CD4-positive, CD25-positive, alpha-beta regulatory T cell (primary cell): ENCODE results near the gene VSTM2B. TPM values are rescaled to one million over a fixed set of nuclear protein-coding genes. Genes with fewer than 3 reads are reported as not detected.
"Not testable (repeated sequence)": the region's sequence is repeated elsewhere in the genome, so short reads cannot be mapped to it uniquely, and the experiment has no call there.

Experiments used
- ATAC-seq, 2 donors: fragments of 150-1000 bp; cut with Tn5 transposase; one replicate each; pipeline ENCODE4 v1.10.0; 2021; ENCODE audit warnings: low read depth in 2 of 2, moderate number of reproducible peaks in 2 of 2, moderate library complexity in 1 of 2
- DNase-seq, 3 donors: peaks; one replicate each; pipeline versions ENCODE4 v3.0.0 to v3.0.0-alpha.2; 2012 to 2022; ENCODE audit warnings: mixed read lengths in 1 of 3
- H3K27ac ChIP-seq: one replicate; pipeline ENCODE4 v1.7.0; 2013; ENCODE audit warnings: mild to moderate bottlenecking, low read length; ENCODE audit not compliant: insufficient read depth, poor library complexity, severe bottlenecking
- H3K27me3 ChIP-seq: one replicate; pipeline ENCODE4 v1.7.0; 2013; ENCODE audit warnings: low read length; ENCODE audit not compliant: control insufficient read depth, insufficient read depth
- H3K36me3 ChIP-seq: one replicate; pipeline ENCODE4 v1.7.0; 2013; ENCODE audit warnings: mild to moderate bottlenecking, low read length, moderate library complexity; ENCODE audit not compliant: control insufficient read depth, insufficient read depth
- H3K4me1 ChIP-seq: 2 replicates; pipeline ENCODE4 v1.7.0; 2013; ENCODE audit warnings: mild to moderate bottlenecking, low read length; ENCODE audit not compliant: insufficient read depth, control insufficient read depth, poor library complexity, severe bottlenecking
- H3K4me3 ChIP-seq: one replicate; pipeline ENCODE4 v1.7.0; 2013; ENCODE audit warnings: low read depth, mild to moderate bottlenecking, low read length, moderate library complexity
- H3K9me3 ChIP-seq, 2 experiments: 1 replicate in 1 of 2; 2 replicates in 1 of 2; pipeline ENCODE4 v1.7.0; 2013; ENCODE audit warnings: low read length in 2 of 2, mild to moderate bottlenecking in 1 of 2, moderate library complexity in 1 of 2; ENCODE audit not compliant: control insufficient read depth in 2 of 2
- H3K27ac Mint-ChIP-seq, 3 donors: one replicate each; pipeline ENCODE4 v1.8.0; 2020 to 2022; ENCODE audit warnings: mild to moderate bottlenecking in 3 of 3, mixed read lengths in 3 of 3, moderate library complexity in 2 of 3
- H3K27me3 Mint-ChIP-seq: one replicate; pipeline ENCODE4 v1.8.0; 2022; ENCODE audit warnings: mild to moderate bottlenecking, mixed read lengths
- H3K36me3 Mint-ChIP-seq: one replicate; pipeline ENCODE4 v1.8.0; 2020; ENCODE audit warnings: mixed read lengths
- H3K4me1 Mint-ChIP-seq, 4 donors: one replicate each; pipeline ENCODE4 v1.8.0; 2020 to 2022; ENCODE audit warnings: mixed read lengths in 4 of 4, mild to moderate bottlenecking in 1 of 4
- H3K4me3 Mint-ChIP-seq, 4 donors: one replicate each; pipeline ENCODE4 v1.8.0; 2020 to 2022; ENCODE audit warnings: mild to moderate bottlenecking in 4 of 4, mixed read lengths in 4 of 4, moderate library complexity in 3 of 4
- H3K9me3 Mint-ChIP-seq, 7 donors: one replicate each; pipeline ENCODE4 v1.8.0; 2020 to 2022; ENCODE audit warnings: mixed read lengths in 7 of 7, mild to moderate bottlenecking in 3 of 7, moderate library complexity in 2 of 7
- polyA plus RNA-seq, 4 donors: library from polyadenylated mRNA; unstranded; fragments of 300-500 nt; fragmentation: Illumina TruSeq; gene quantifications; one replicate each; pipeline ENCODE4 v1.2.3, GENCODE V29; 2021
- total RNA-seq: library from RNA; stranded (reverse); gene quantifications from one replicate; pipeline ENCODE4 v1.2.3, GENCODE V29; 2022

Gene VSTM2B
- total and polyA plus RNA-seq, 5 donors from 2014 or later, result not detected

DNA sequence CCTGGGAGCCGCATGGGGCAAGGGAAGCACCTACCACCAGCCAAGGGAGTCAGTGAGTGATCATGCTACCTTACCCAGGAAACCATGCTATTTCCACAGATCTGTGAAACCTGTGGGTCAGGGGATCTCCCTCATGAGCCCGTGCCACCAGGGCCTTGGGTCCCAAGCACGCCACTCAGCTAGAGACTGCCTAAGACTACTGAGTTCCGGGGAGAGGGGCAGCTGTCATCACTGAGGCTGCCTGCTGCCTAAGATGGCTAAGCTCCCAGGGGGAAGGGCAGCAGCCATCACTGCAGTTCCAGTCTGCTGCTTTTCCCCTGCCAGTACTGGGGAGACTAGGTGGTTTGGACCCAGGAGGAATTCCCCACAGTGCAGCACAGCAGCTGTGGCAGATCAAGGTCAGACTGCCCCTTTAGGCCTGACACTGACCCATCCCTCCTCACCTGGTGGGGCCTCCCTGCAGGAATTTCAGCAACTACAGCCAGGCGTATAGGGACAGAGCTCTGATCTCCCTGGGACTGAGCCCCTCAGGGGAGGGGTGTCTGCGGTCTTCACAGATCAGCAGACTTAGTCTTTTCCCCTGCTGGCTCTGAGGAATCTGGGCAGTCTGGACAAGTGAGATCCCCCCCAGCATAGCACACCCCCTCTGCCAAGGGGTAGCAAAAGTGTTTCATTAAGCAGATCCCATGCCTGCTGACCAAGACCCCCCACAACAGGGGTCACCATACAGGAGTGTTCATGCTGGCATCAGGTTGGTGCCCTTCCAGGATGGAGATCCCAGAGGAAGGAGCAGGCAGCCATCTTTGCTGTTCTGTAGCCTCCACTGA, 26.9 kb downstream of the VSTM2B start:
- peaks cover 6 to 8% of the 10 kb centered on the region in 2 experiments for H3K9me3 ChIP-seq
- no peaks in the 10 kb centered on the region for H3K27me3 ChIP-seq
- DNase-seq, result no peak
- H3K4me1 ChIP-seq, result no peaks in the 10 kb centered on the region
- peaks cover 4% of the 10 kb centered on the region for H3K36me3 Mint-ChIP-seq
- peaks cover 30% of the 10 kb centered on the region for H3K27me3 Mint-ChIP-seq
- no peaks in the 10 kb centered on the region for H3K4me1 Mint-ChIP-seq
- H3K9me3 Mint-ChIP-seq, result peaks cover 0 to 35% (median 10%) of the 10 kb centered on the region in 7 donors
- H3K36me3 ChIP-seq, result no peaks in the 10 kb centered on the region
- no peak overlapping the region for H3K27ac ChIP-seq
- no peak overlapping the region for H3K4me3 Mint-ChIP-seq
- H3K4me3 ChIP-seq, result no peak overlapping the region
- no peak for ATAC-seq
- peak overlapping the region in 1 of 3 donors; percentile 65 for H3K27ac Mint-ChIP-seq

DNA sequence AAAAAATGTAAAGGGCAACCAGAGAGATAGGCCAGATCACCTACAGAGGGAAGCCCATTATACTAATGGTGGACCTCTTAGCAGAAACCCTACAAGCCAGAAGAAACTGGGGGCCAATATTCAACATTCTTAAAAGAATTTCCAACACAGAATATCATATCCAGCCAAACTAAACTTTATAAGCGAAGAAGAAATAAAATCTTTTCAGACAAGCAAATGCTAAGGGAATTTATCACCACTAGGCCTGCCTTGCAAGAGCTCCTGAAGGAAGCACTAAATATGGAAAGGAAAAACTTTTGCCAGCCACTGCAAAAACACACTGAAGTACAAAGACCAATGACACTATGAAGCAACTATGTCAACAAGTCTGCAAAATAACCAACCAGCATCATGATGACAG, 28.4 kb downstream of the VSTM2B start:
- ATAC-seq (no peak), DNase-seq (no peak)
- Mint-ChIP-seq H3K9me3 (peaks cover 0 to 44% (median 13%) of the 10 kb centered on the region in 7 donors), H3K27ac (no peak overlapping the region), H3K36me3 (peaks cover 4% of the 10 kb centered on the region), H3K4me1 (no peaks in the 10 kb centered on the region), H3K27me3 (peaks cover 30% of the 10 kb centered on the region), H3K4me3 (no peak overlapping the region)
- peaks cover 6 to 8% of the 10 kb centered on the region in 2 experiments for H3K9me3 ChIP-seq
- H3K27me3 ChIP-seq, result no peaks in the 10 kb centered on the region
- no peak overlapping the region for H3K27ac ChIP-seq
- H3K4me3 ChIP-seq, result no peak overlapping the region
- H3K36me3 ChIP-seq, result no peaks in the 10 kb centered on the region
- H3K4me1 ChIP-seq, result no peaks in the 10 kb centered on the region

DNA sequence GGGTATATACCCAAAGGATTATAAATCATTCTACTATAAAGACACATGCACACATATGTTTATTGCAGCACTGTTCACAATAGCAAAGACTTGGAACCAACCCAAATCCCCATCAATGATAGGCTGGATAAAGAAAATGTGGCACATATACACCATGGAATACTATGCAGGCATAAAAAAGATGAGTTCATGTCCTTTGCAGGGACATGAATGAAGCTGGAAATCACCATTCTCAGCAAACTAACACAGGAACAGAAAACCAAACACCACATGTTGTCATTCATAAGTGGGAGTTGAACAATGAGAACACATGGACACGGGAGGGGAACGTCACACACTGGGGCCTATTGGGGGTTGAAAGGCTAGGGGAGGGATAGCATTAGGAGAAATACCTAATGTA, 33.3 kb downstream of the VSTM2B start:
- not testable (repeated sequence) for ATAC-seq, H3K4me1 Mint-ChIP-seq
- H3K9me3 Mint-ChIP-seq, result peaks cover 0 to 38% (median 8%) of the 10 kb centered on the region in 7 donors

DNA sequence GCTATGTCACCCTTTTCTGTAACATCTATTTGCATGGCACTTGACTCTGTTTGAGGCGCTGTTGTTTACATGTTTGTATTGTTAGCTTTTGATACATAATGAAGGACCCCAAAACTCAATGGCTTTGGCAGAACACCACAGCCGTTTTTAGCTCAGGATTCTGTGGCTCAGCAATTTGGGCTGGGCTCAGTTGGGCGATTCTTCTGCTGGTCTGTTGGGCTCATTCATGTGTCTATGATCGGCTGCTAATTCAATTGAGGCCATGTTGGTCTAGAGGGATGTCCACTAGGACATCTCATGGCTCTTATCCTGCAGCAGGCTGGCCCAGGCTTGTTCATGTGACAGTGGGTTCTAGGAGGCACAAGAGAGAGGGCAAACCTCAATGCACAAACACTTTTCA, 33.9 kb downstream of the VSTM2B start:
- no peak for DNase-seq
- H3K36me3 ChIP-seq, result no peaks in the 10 kb centered on the region
- Mint-ChIP-seq H3K9me3 (peaks cover 0 to 32% (median 8%) of the 10 kb centered on the region in 7 donors), H3K27ac (no peak overlapping the region), H3K4me3 (no peak overlapping the region), H3K36me3 (no peaks in the 10 kb centered on the region), H3K27me3 (peaks cover 23% of the 10 kb centered on the region), H3K4me1 (no peaks in the 10 kb centered on the region)
- H3K27me3 ChIP-seq, result no peaks in the 10 kb centered on the region
- no peaks in the 10 kb centered on the region for H3K4me1 ChIP-seq
- ATAC-seq, result no peak
- no peak overlapping the region for H3K4me3 ChIP-seq
- no peak overlapping the region for H3K27ac ChIP-seq
- peaks cover 0 to 7% of the 10 kb centered on the region in 2 experiments for H3K9me3 ChIP-seq

More for the DNA sequence above, 33.3 kb downstream of the VSTM2B start:
- H3K4me1 ChIP-seq, DNase-seq, H3K4me3 ChIP-seq, H3K4me3 Mint-ChIP-seq, H3K27me3 ChIP-seq, H3K27ac ChIP-seq, H3K9me3 ChIP-seq, H3K36me3 ChIP-seq, H3K36me3 Mint-ChIP-seq, H3K27ac Mint-ChIP-seq: not testable (repeated sequence)
- peaks cover 29% of the 10 kb centered on the region for H3K27me3 Mint-ChIP-seq

DNA sequence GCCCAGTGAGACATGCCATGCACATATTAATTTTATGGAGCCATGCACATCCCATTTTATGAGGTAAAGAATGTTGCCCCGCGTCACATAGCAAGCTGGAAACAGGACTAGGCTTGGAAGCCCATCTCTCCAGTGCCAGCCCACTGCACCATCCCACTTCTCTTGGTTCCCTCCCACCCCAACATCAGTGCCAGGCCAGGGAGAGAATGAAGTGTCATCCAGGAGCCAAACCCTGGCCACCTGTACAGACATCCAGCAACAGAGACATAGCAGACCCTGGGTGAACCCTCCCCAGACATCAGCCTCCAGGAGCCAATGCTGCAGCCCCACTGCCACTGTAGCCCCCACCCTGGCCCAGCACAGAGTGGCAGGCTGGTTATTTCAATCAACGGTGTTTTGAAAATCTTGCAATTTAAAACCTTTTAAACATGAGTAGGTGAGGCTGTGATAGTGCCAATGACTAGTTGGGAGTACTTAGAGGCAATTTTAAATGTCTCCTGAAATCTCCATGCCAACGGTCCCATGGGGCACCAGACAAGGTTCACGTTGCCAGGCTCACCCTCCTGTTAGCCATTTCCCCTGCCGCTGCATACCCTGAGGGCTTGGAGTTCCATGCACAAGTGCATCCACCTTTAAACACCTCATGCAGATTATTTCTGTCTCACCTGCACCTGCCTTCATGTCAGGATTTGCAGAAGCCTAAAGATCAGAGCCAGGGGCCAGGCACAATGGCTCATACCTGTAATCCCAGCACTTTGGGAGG, 34.7 kb downstream of the VSTM2B start:
- no peaks in the 10 kb centered on the region for H3K4me1 Mint-ChIP-seq
- H3K36me3 Mint-ChIP-seq, result no peaks in the 10 kb centered on the region
- H3K27me3 Mint-ChIP-seq, result peaks cover 20% of the 10 kb centered on the region
- ATAC-seq (no peak), DNase-seq (no peak)
- no peak overlapping the region for H3K4me3 ChIP-seq
- H3K36me3 ChIP-seq, result no peaks in the 10 kb centered on the region
- no peak overlapping the region for H3K27ac ChIP-seq
- H3K27me3 ChIP-seq, result no peaks in the 10 kb centered on the region
- no peaks in the 10 kb centered on the region for H3K4me1 ChIP-seq
- peaks cover 0 to 25% (median 3%) of the 10 kb centered on the region in 7 donors for H3K9me3 Mint-ChIP-seq
- H3K9me3 ChIP-seq, result peaks cover 0 to 4% of the 10 kb centered on the region in 2 experiments
- H3K27ac Mint-ChIP-seq, result no peak overlapping the region
- H3K4me3 Mint-ChIP-seq, result no peak overlapping the region

DNA sequence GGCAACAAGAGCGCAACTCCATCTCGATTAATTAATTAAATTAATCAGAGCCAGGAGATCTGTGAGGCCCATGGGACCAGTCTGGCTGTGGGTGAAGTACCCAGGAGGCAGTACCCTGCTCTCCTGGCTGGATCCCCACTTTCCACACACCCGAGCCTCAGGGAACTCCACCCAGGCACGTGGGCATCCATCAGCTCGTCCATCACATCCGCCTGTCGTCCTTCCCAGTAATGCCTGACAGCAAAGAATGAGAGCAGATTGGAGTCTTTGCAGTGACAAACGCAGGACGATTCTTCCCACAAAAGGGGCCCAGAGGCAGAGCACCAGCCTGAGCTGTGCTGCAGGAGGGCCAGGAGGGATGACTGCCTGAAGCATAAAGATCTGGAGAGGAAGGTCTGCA, 35.8 kb downstream of the VSTM2B start:
- peaks cover 0 to 16% (median 3%) of the 10 kb centered on the region in 7 donors for H3K9me3 Mint-ChIP-seq

DNA sequence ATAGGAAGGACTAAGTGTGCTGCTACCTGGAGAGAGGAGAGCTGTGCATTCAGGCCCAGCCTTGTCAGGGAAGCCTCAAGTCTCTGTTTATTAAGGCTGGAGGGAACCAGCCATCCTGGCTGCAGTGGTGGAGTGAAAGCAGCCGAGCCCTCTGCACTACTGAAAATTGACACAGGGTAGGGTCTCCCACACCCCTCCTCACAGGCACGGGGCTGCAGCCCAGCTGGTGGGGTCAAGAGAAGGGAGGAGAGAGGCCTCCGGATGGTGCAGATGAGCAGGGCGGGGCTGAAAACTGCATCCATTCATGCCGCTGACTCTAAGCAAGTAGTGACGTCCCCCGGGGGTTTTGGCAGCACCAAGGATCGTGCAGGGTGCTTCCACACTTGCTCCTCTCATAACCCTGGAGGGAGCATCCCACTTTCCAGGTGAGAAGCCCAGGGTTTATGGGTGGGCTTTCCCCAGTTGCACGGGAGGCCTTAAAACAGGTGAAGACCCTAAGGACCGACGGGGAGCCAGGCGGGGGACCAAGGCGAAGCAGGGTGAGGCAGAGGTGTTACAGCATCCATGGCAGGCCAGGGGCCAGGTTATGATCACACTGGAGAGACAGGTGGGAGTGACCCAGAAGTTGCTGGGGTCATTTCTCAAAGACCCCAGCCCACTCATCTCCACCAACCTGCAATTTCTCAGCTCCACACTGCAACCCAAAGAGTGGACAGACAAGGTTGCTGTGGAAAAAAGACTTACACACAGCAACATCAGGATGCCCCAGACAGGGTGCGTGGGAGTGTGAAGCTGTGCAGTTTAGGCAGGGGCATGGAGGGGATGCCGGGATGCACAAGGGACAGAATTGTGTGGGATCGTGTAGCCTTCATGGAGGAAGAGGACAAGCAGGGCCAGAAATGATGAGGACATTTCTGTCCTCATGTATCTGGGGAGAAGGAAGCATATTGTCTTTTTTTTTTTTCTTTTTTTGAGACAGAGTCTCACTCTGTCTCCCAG, 36.8 kb downstream of the VSTM2B start:
- Mint-ChIP-seq H3K4me3 (no peak overlapping the region), H3K9me3 (peaks cover 0 to 14% (median 3%) of the 10 kb centered on the region in 7 donors), H3K27ac (no peak overlapping the region), H3K27me3 (peaks cover 17% of the 10 kb centered on the region), H3K4me1 (no peaks in the 10 kb centered on the region), H3K36me3 (no peaks in the 10 kb centered on the region)
- no peaks in the 10 kb centered on the region for H3K4me1 ChIP-seq
- DNase-seq, result no peak
- no peak overlapping the region for H3K4me3 ChIP-seq
- no peak overlapping the region for H3K27ac ChIP-seq
- no peaks in the 10 kb centered on the region for H3K36me3 ChIP-seq
- H3K27me3 ChIP-seq, result no peaks in the 10 kb centered on the region
- peaks cover 0 to 2% of the 10 kb centered on the region in 2 experiments for H3K9me3 ChIP-seq
- ATAC-seq, result no peak

More for the DNA sequence above, 35.8 kb downstream of the VSTM2B start:
- no peak overlapping the region for H3K4me3 Mint-ChIP-seq
- H3K9me3 ChIP-seq, result peaks cover 0 to 4% of the 10 kb centered on the region in 2 experiments
- no peak overlapping the region for H3K4me3 ChIP-seq
- H3K27ac Mint-ChIP-seq, result no peak overlapping the region
- no peak overlapping the region for H3K27ac ChIP-seq
- no peaks in the 10 kb centered on the region for H3K4me1 ChIP-seq
- ATAC-seq (no peak), DNase-seq (no peak)
- peaks cover 17% of the 10 kb centered on the region for H3K27me3 Mint-ChIP-seq
- H3K4me1 Mint-ChIP-seq, result no peaks in the 10 kb centered on the region
- no peaks in the 10 kb centered on the region for H3K36me3 ChIP-seq
- no peaks in the 10 kb centered on the region for H3K27me3 ChIP-seq
- no peaks in the 10 kb centered on the region for H3K36me3 Mint-ChIP-seq
